ENCODE data around the gene MPP7. TPM values are rescaled to one million over a fixed set of nuclear protein-coding genes. Genes with fewer than 3 reads are reported as not detected.

The MPP7 gene
- total RNA-seq, 1 donor from 2014 or later: 0.73 TPM

- intact Hi-C loops (cut with micrococcal nuclease): no loop called here
- Mint-ChIP-seq H3K4me1 (ENCODE audit: low read depth) (no peaks in the 10 kb centered on the region), H3K27ac (no peak overlapping the region), H3K4me3 (ENCODE audit: low read depth) (no peak overlapping the region), H3K36me3 (ENCODE audit: low read depth) (no peaks in the 10 kb centered on the region), H3K9me3 (no peaks in the 10 kb centered on the region), H3K27me3 (ENCODE audit: low read depth) (no peaks in the 10 kb centered on the region)
- no peak for DNase-seq (ENCODE audit: low spot score)
Observed at GRCh38 chr10:28280652-28281051, 22.2 kb downstream of the MPP7 start.

- Mint-ChIP-seq H3K4me1 (ENCODE audit: low read depth) (no peaks in the 10 kb centered on the region), H3K9me3 (no peaks in the 10 kb centered on the region), H3K27me3 (ENCODE audit: low read depth) (no peaks in the 10 kb centered on the region), H3K27ac (no peak overlapping the region), H3K4me3 (ENCODE audit: low read depth) (no peak overlapping the region), H3K36me3 (ENCODE audit: low read depth) (no peaks in the 10 kb centered on the region)
- intact Hi-C loops (cut with micrococcal nuclease): no loop called here
- DNase-seq (ENCODE audit: low spot score): no peak
Observed at GRCh38 chr10:28279878-28280277, 23.0 kb downstream of the MPP7 start.

DNA sequence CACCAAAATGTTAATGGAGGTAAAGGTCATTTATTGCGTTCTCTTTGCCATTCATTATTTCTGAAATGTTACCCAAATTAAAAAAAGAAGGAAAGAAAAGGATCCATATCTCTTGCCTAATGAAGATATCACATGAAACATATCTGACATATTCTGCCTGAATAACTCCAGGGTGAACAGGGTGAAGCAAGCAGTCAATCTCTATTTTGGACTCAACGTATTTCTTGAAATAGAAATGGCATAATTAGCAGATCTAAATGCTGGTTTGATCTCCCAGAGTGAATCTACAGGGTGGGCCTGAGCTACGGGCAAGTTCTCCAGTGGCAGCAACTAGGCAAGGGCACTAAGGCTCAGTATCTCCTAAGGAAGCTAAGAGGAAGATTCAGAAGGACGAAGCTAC lies 24.0 kb downstream of the MPP7 start:
- no peaks in the 10 kb centered on the region for H3K9me3 Mint-ChIP-seq
- no peaks in the 10 kb centered on the region for H3K36me3 Mint-ChIP-seq (ENCODE audit: low read depth)
- H3K27me3 Mint-ChIP-seq (ENCODE audit: low read depth): no peaks in the 10 kb centered on the region
- no peak for DNase-seq (ENCODE audit: low spot score)
- H3K4me3 Mint-ChIP-seq (ENCODE audit: low read depth): no peak overlapping the region
- no peaks in the 10 kb centered on the region for H3K4me1 Mint-ChIP-seq (ENCODE audit: low read depth)
- H3K27ac Mint-ChIP-seq: no peak overlapping the region
- intact Hi-C loops (cut with micrococcal nuclease): no loop called here

DNA sequence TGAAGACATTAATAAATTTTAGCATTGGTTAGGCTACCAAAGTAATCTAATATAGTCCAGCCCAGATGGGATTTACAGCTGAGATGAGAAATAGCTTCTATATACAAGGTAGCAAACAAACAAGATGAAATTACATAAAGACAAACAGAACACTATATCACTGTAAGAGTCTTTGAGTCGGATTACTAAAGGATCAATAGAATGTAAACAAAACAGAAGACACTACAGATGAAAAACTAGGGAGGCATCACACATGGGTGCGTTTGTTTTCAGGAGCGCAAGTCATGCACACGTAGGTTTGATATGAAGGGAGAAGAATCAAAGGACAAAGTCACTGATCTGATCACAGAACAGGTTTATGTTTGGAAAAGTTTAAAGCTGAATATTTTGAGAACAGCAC lies 26.5 kb downstream of the MPP7 start:
- no peaks in the 10 kb centered on the region for H3K9me3 Mint-ChIP-seq
- intact Hi-C loops (cut with micrococcal nuclease): no loop called here
- no peak overlapping the region for H3K4me3 Mint-ChIP-seq (ENCODE audit: low read depth)
- H3K4me1 Mint-ChIP-seq (ENCODE audit: low read depth): no peaks in the 10 kb centered on the region
- H3K27ac Mint-ChIP-seq: no peak overlapping the region
- no peaks in the 10 kb centered on the region for H3K27me3 Mint-ChIP-seq (ENCODE audit: low read depth)
- DNase-seq (ENCODE audit: low spot score): no peak
- no peaks in the 10 kb centered on the region for H3K36me3 Mint-ChIP-seq (ENCODE audit: low read depth)

DNA sequence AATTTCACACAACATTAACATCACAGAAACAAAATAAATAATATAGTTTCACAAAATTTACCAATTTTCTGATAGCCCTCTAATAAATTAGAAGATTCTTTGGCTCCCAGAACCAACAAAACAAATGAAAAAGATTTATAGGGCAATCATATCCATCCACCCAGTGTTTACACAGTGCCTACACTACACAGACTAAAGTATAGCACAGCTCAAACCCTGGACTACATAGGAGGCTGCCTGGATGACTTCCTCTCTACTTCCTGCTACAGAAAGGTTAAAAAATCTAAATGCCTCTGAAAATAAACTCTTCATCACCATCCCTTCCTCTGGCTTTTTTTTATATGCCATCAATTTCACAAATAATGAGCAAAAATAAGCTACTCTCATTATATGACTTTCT lies 28.4 kb downstream of the MPP7 start:
- no peaks in the 10 kb centered on the region for H3K9me3 Mint-ChIP-seq
- H3K4me1 Mint-ChIP-seq (ENCODE audit: low read depth): no peaks in the 10 kb centered on the region

DNA sequence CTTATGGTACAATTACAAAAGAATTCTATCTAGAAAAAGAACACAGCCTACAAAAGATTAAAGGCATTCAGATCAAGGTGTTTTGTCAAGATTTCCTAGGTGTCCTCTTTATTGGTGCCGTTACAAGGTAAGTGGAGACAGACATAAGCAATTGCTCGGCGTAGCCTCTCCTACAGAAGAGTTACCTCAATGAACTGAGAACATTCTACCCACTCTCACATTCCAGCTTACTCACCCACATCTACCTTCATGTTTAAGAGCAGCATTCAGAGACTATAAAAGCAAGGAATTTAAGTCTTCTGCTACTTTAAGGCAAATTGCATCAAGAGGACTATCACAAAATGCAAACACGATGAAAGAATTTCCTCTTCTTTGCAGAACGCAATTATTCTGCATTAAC lies 29.5 kb downstream of the MPP7 start:
- Mint-ChIP-seq H3K4me1 (ENCODE audit: low read depth) (no peaks in the 10 kb centered on the region), H3K36me3 (ENCODE audit: low read depth) (no peaks in the 10 kb centered on the region), H3K27me3 (ENCODE audit: low read depth) (no peaks in the 10 kb centered on the region), H3K9me3 (no peaks in the 10 kb centered on the region), H3K27ac (no peak overlapping the region), H3K4me3 (ENCODE audit: low read depth) (no peak overlapping the region)
- intact Hi-C loops (cut with micrococcal nuclease): no loop called here
- no peak for DNase-seq (ENCODE audit: low spot score)

More for the DNA sequence above, 28.4 kb downstream of the MPP7 start:
- intact Hi-C loops (cut with micrococcal nuclease): no loop called here
- no peak overlapping the region for H3K4me3 Mint-ChIP-seq (ENCODE audit: low read depth)
- no peak for DNase-seq (ENCODE audit: low spot score)
- no peaks in the 10 kb centered on the region for H3K27me3 Mint-ChIP-seq (ENCODE audit: low read depth)
- no peak overlapping the region for H3K27ac Mint-ChIP-seq
- H3K36me3 Mint-ChIP-seq (ENCODE audit: low read depth): no peaks in the 10 kb centered on the region

- H3K4me1 Mint-ChIP-seq (ENCODE audit: low read depth): peaks cover 3% of the 10 kb centered on the region
- intact Hi-C loops (cut with micrococcal nuclease): no loop called here
- H3K36me3 Mint-ChIP-seq (ENCODE audit: low read depth): no peaks in the 10 kb centered on the region
- no peak overlapping the region for H3K27ac Mint-ChIP-seq
- H3K27me3 Mint-ChIP-seq (ENCODE audit: low read depth): no peaks in the 10 kb centered on the region
- H3K4me3 Mint-ChIP-seq (ENCODE audit: low read depth): no peak overlapping the region
- DNase-seq (ENCODE audit: low spot score): no peak
- H3K9me3 Mint-ChIP-seq: no peaks in the 10 kb centered on the region
Observed at GRCh38 chr10:28269842-28270456, 32.9 kb downstream of the MPP7 start.

- H3K4me3 Mint-ChIP-seq (ENCODE audit: low read depth): no peak overlapping the region
- H3K27me3 Mint-ChIP-seq (ENCODE audit: low read depth): no peaks in the 10 kb centered on the region
- H3K27ac Mint-ChIP-seq: no peak overlapping the region
- DNase-seq (ENCODE audit: low spot score): no peak
- intact Hi-C loops (cut with micrococcal nuclease): no loop called here
- peaks cover 3% of the 10 kb centered on the region for H3K4me1 Mint-ChIP-seq (ENCODE audit: low read depth)
- H3K36me3 Mint-ChIP-seq (ENCODE audit: low read depth): no peaks in the 10 kb centered on the region
- no peaks in the 10 kb centered on the region for H3K9me3 Mint-ChIP-seq
Observed at GRCh38 chr10:28266449-28267224, 36.2 kb downstream of the MPP7 start.

GRCh38 chr10:28263136-28263857 lies 39.6 kb downstream of the MPP7 start:
- H3K4me1 Mint-ChIP-seq (ENCODE audit: low read depth): peaks cover 9% of the 10 kb centered on the region
- H3K27me3 Mint-ChIP-seq (ENCODE audit: low read depth): no peaks in the 10 kb centered on the region
- no peaks in the 10 kb centered on the region for H3K9me3 Mint-ChIP-seq
- intact Hi-C loops (cut with micrococcal nuclease): no loop called here
- no peak for DNase-seq (ENCODE audit: low spot score)
- H3K36me3 Mint-ChIP-seq (ENCODE audit: low read depth): no peaks in the 10 kb centered on the region
- H3K4me3 Mint-ChIP-seq (ENCODE audit: low read depth): no peak overlapping the region
- no peak overlapping the region for H3K27ac Mint-ChIP-seq

DNA sequence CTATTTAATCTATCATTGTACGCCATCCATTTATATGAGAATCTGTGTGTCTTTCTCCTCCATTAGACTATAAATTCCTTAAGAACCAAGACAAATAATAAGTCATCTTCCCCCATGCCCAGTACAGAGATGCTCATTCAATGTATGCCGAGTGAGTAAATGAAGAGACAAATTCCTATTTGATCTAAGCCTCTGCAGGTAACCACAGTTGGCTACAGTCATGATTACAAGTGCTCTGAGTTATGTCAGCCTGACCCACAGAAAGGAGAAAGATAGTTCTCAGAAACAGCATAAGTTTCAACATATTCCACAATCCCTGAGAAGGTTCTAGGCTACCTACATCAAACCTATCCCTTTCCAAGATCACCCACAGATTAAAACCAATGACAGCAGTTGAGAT lies 46.1 kb downstream of the MPP7 start:
- peaks cover 6% of the 10 kb centered on the region for H3K4me1 Mint-ChIP-seq (ENCODE audit: low read depth)
- H3K27me3 Mint-ChIP-seq (ENCODE audit: low read depth): peaks cover 3% of the 10 kb centered on the region
- no peaks in the 10 kb centered on the region for H3K9me3 Mint-ChIP-seq
- no peak overlapping the region for H3K4me3 Mint-ChIP-seq (ENCODE audit: low read depth)
- DNase-seq (ENCODE audit: low spot score): no peak
- H3K36me3 Mint-ChIP-seq (ENCODE audit: low read depth): no peaks in the 10 kb centered on the region
- intact Hi-C loops (cut with micrococcal nuclease): no loop called here
- no peak overlapping the region for H3K27ac Mint-ChIP-seq

DNA sequence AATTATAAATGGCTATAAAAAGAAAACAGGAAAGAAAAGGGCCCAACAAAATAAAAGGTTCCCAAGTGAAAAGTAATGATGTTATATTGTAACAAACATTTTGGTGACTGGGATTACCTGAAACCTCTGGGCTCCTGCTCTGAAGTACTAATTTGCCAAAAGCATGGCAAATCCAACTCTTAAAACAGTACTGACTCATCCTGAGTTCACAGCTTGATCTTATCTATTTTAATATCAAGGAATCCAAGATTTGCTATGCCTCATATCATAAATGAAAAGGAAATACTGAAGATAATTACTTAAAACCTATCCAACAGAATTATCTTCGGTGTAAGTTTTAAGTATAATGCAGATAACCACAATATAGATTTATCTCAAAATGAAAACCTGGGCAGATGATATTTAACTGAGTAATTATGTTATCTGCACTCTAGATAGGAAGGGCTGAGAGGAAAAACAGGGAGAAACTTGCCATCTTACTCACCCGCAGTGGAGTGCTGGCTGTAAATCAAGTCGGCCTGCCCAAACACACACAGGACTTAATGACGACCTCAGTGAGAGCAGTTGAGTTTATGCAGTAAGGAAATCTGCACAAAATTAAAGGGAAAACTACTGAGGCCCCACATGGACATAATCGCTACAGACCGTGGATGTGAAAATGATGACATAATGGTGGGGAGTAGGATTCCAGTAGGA lies 48.4 kb downstream of the MPP7 start:
- peaks cover 3% of the 10 kb centered on the region for H3K27me3 Mint-ChIP-seq (ENCODE audit: low read depth)
- intact Hi-C loops (cut with micrococcal nuclease): no loop called here
- no peak overlapping the region for H3K27ac Mint-ChIP-seq
- no peak for DNase-seq (ENCODE audit: low spot score)
- H3K4me3 Mint-ChIP-seq (ENCODE audit: low read depth): no peak overlapping the region
- H3K4me1 Mint-ChIP-seq (ENCODE audit: low read depth): no peaks in the 10 kb centered on the region
- H3K9me3 Mint-ChIP-seq: no peaks in the 10 kb centered on the region
- no peaks in the 10 kb centered on the region for H3K36me3 Mint-ChIP-seq (ENCODE audit: low read depth)

GRCh38 chr10:28253169-28253785 lies 49.6 kb downstream of the MPP7 start:
- Mint-ChIP-seq H3K4me3 (ENCODE audit: low read depth) (no peak overlapping the region), H3K9me3 (no peaks in the 10 kb centered on the region), H3K4me1 (ENCODE audit: low read depth) (peaks cover 4% of the 10 kb centered on the region), H3K27ac (no peak overlapping the region), H3K36me3 (ENCODE audit: low read depth) (no peaks in the 10 kb centered on the region), H3K27me3 (ENCODE audit: low read depth) (peaks cover 6% of the 10 kb centered on the region)
- DNase-seq (ENCODE audit: low spot score): no peak
- intact Hi-C loops (cut with micrococcal nuclease): no loop called here
